ENCODE measurements around the gene ZKSCAN2. TPM values are rescaled to one million over a fixed set of nuclear protein-coding genes. Genes with fewer than 3 reads are reported as not detected.
A peak's percentile ranks its signal among the peaks of the same experiment; 100 is the strongest.

ZKSCAN2 gene
- total RNA-seq, 2 experiments from 2014 or later = 4.3 to 5.5 TPM

- Mint-ChIP-seq H3K4me1 (peaks cover 44% of the 10 kb centered on the region), H3K27me3 (no peaks in the 10 kb centered on the region), H3K27ac (peak overlapping the region; percentile 96), H3K9me3 (no peaks in the 10 kb centered on the region), H3K36me3 (peaks cover 16% of the 10 kb centered on the region), H3K4me3 (peak overlapping the region; percentile 93)
- POLR2A ChIA-PET = interaction anchor here (1.1 to 1.2 kb wide), 2 partner anchors 9 to 148 kb away, joined by 5 to 7 read pairs; no protein-coding TSS in a partner anchor
- no peak for ATAC-seq (ENCODE audit: low read depth)
- no peak for DNase-seq
These were observed 1.2 kb upstream of the ZKSCAN2 start for GRCh38 chr16:25258861-25259179.

- ATAC-seq (ENCODE audit: low read depth) (peak; percentile 58), DNase-seq (peak; percentile 86)
- H3K4me1 Mint-ChIP-seq = peaks cover 45% of the 10 kb centered on the region
- H3K27me3 Mint-ChIP-seq = no peaks in the 10 kb centered on the region
- H3K36me3 Mint-ChIP-seq = peaks cover 14% of the 10 kb centered on the region
- peak overlapping the region; percentile 93 for H3K4me3 Mint-ChIP-seq
- no peaks in the 10 kb centered on the region for H3K9me3 Mint-ChIP-seq
- H3K27ac Mint-ChIP-seq = peak overlapping the region; percentile 96
- POLR2A ChIA-PET = interaction anchor here (0.5 to 1.2 kb wide), 3 partner anchors 10 to 210 kb away, joined by 3 to 7 read pairs (median 5); no protein-coding TSS in a partner anchor
These were observed 563 bp upstream of the ZKSCAN2 start for GRCh38 chr16:25257956-25258860.

GRCh38 chr16:25256695-25257469, 763 bp downstream of the ZKSCAN2 start:
- Mint-ChIP-seq H3K27me3 (no peaks in the 10 kb centered on the region), H3K9me3 (no peaks in the 10 kb centered on the region), H3K36me3 (peaks cover 11% of the 10 kb centered on the region), H3K4me1 (peaks cover 53% of the 10 kb centered on the region), H3K27ac (peak overlapping the region; percentile 86), H3K4me3 (peak overlapping the region; percentile 93)
- POLR2A ChIA-PET = interaction anchor here (0.7 to 1.0 kb wide), 2 partner anchors 146 to 241 kb away, joined by 3 read pairs; partner anchors contain the start of genes ARHGAP17 and LCMT1
- ATAC-seq (ENCODE audit: low read depth) (no peak), DNase-seq (peak; percentile 44)

GRCh38 chr16:25253322-25253721, 4.3 kb downstream of the ZKSCAN2 start:
- Mint-ChIP-seq H3K27ac (peak overlapping the region; percentile 3), H3K27me3 (no peaks in the 10 kb centered on the region), H3K36me3 (peaks cover 16% of the 10 kb centered on the region), H3K4me1 (peaks cover 29% of the 10 kb centered on the region), H3K4me3 (no peak overlapping the region), H3K9me3 (peaks cover 1% of the 10 kb centered on the region)
- DNase-seq (no peak), ATAC-seq (ENCODE audit: low read depth) (no peak)
- POLR2A ChIA-PET = no interaction called here

- no peak for DNase-seq
- Mint-ChIP-seq H3K27me3 (no peaks in the 10 kb centered on the region), H3K27ac (no peak overlapping the region), H3K4me1 (peaks cover 17% of the 10 kb centered on the region), H3K4me3 (no peak overlapping the region), H3K9me3 (peaks cover 3% of the 10 kb centered on the region), H3K36me3 (peaks cover 33% of the 10 kb centered on the region)
- POLR2A ChIA-PET = no interaction called here
- no peak for ATAC-seq (ENCODE audit: low read depth)
These were observed 7.2 kb downstream of the ZKSCAN2 start for GRCh38 chr16:25250467-25250866.

- Mint-ChIP-seq H3K9me3 (no peaks in the 10 kb centered on the region), H3K27me3 (peaks cover 1% of the 10 kb centered on the region), H3K4me3 (no peak overlapping the region), H3K4me1 (peaks cover 7% of the 10 kb centered on the region), H3K36me3 (no peaks in the 10 kb centered on the region), H3K27ac (no peak overlapping the region)
- DNase-seq (no peak), ATAC-seq (ENCODE audit: low read depth) (no peak)
- POLR2A ChIA-PET = no interaction called here
These were observed 21.7 kb downstream of the ZKSCAN2 start for GRCh38 chr16:25235991-25236390.

- H3K27me3 Mint-ChIP-seq = peaks cover 5% of the 10 kb centered on the region
- H3K4me1 Mint-ChIP-seq = peaks cover 6% of the 10 kb centered on the region
- DNase-seq = no peak
- no peaks in the 10 kb centered on the region for H3K36me3 Mint-ChIP-seq
- H3K9me3 Mint-ChIP-seq = no peaks in the 10 kb centered on the region
- POLR2A ChIA-PET = no interaction called here
- no peak overlapping the region for H3K4me3 Mint-ChIP-seq
- no peak for ATAC-seq (ENCODE audit: low read depth)
- H3K27ac Mint-ChIP-seq = no peak overlapping the region
These were observed 29.3 kb downstream of the ZKSCAN2 start for GRCh38 chr16:25228372-25228771.

GRCh38 chr16:25224731-25225319, 32.8 kb downstream of the ZKSCAN2 start:
- Mint-ChIP-seq H3K36me3 (no peaks in the 10 kb centered on the region), H3K4me3 (no peak overlapping the region), H3K27ac (no peak overlapping the region), H3K27me3 (peaks cover 3% of the 10 kb centered on the region), H3K4me1 (peaks cover 6% of the 10 kb centered on the region), H3K9me3 (no peaks in the 10 kb centered on the region)
- POLR2A ChIA-PET = interaction anchor here (0.6 to 1.1 kb wide), 3 partner anchors 97 to 157 kb away, joined by 3 to 5 read pairs (median 4); no protein-coding TSS in a partner anchor
- ATAC-seq (ENCODE audit: low read depth) (no peak), DNase-seq (no peak)

- DNase-seq = no peak
- POLR2A ChIA-PET = no interaction called here
- ATAC-seq (ENCODE audit: low read depth) = no peak
- Mint-ChIP-seq H3K4me1 (peaks cover 6% of the 10 kb centered on the region), H3K9me3 (no peaks in the 10 kb centered on the region), H3K4me3 (no peak overlapping the region), H3K27ac (no peak overlapping the region), H3K36me3 (no peaks in the 10 kb centered on the region), H3K27me3 (peaks cover 3% of the 10 kb centered on the region)
These were observed 33.7 kb downstream of the ZKSCAN2 start for GRCh38 chr16:25223964-25224363.

- ATAC-seq (ENCODE audit: low read depth) = no peak
- DNase-seq = no peak
- H3K27ac Mint-ChIP-seq = no peak overlapping the region
- H3K27me3 Mint-ChIP-seq = peaks cover 3% of the 10 kb centered on the region
- peaks cover 3% of the 10 kb centered on the region for H3K4me1 Mint-ChIP-seq
- no peaks in the 10 kb centered on the region for H3K36me3 Mint-ChIP-seq
- no peaks in the 10 kb centered on the region for H3K9me3 Mint-ChIP-seq
- POLR2A ChIA-PET = interaction anchor here (0.6 to 0.7 kb wide), 2 partner anchors 174 to 468 kb away, joined by 4 to 5 read pairs; no protein-coding TSS in a partner anchor
- no peak overlapping the region for H3K4me3 Mint-ChIP-seq
These were observed 34.7 kb downstream of the ZKSCAN2 start for GRCh38 chr16:25222959-25223358.

- Mint-ChIP-seq H3K27me3 (no peaks in the 10 kb centered on the region), H3K4me1 (no peaks in the 10 kb centered on the region), H3K4me3 (no peak overlapping the region), H3K9me3 (no peaks in the 10 kb centered on the region), H3K27ac (no peak overlapping the region), H3K36me3 (no peaks in the 10 kb centered on the region)
- ATAC-seq (ENCODE audit: low read depth) (no peak), DNase-seq (no peak)
- POLR2A ChIA-PET = no interaction called here
These were observed 38.4 kb downstream of the ZKSCAN2 start for GRCh38 chr16:25219070-25219737.

GRCh38 chr16:25217921-25218320, 39.7 kb downstream of the ZKSCAN2 start:
- no peak overlapping the region for H3K27ac Mint-ChIP-seq
- H3K27me3 Mint-ChIP-seq = no peaks in the 10 kb centered on the region
- POLR2A ChIA-PET = no interaction called here

GRCh38 chr16:25217112-25217511, 40.5 kb downstream of the ZKSCAN2 start:
- H3K27ac Mint-ChIP-seq = no peak overlapping the region
- H3K36me3 Mint-ChIP-seq = no peaks in the 10 kb centered on the region
- DNase-seq (no peak), ATAC-seq (ENCODE audit: low read depth) (no peak)
- no peaks in the 10 kb centered on the region for H3K27me3 Mint-ChIP-seq
- H3K4me3 Mint-ChIP-seq = no peak overlapping the region
- H3K9me3 Mint-ChIP-seq = no peaks in the 10 kb centered on the region
- POLR2A ChIA-PET = no interaction called here
- no peaks in the 10 kb centered on the region for H3K4me1 Mint-ChIP-seq

More at GRCh38 chr16:25217921-25218320, 39.7 kb downstream of the ZKSCAN2 start:
- Mint-ChIP-seq H3K9me3 (no peaks in the 10 kb centered on the region), H3K36me3 (no peaks in the 10 kb centered on the region), H3K4me3 (no peak overlapping the region), H3K4me1 (no peaks in the 10 kb centered on the region)
- DNase-seq (no peak), ATAC-seq (ENCODE audit: low read depth) (no peak)
